A172 (cell line): ENCODE results near the gene FGD6. TPM values are rescaled to one million over a fixed set of nuclear protein-coding genes. Genes with fewer than 3 reads are reported as not detected.

ENCODE experiments used
- DNase-seq: peaks from one replicate; pipeline ENCODE4 v3.0.0-alpha.2; 2015; ENCODE audit warnings: low spot score
- total RNA-seq: library from RNA; depleted of rRNA; stranded (reverse); fragments of >200 nt; shearing (Covaris generic); gene quantifications from 2 replicates; pipeline ENCODE4 v1.2.3, GENCODE V29; 2014; rRNA removed

The FGD6 gene
- total RNA-seq, 1 experiment from 2014 or later: 12.4 TPM

DNA sequence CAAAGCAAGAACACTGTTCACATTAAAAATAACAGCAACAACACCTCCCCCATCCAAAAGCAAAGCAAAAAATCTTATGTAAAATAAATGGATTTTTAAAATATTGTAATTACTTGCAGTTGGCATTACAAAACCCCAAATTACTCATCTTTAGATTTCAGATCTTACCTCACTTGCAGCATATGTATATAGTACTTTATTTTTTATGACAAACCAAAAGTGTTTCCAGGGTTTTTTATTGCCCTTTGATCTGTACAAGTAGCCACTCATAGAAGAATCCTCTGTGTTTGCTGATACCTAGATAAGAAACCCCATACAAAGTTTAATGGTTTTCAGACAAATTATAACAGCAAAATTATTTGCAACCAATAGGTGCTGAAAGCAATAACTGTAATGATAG lies 131.7 kb downstream of the FGD6 start:
- DNase-seq: no peak

- no peak for DNase-seq
These were observed 133.3 kb downstream of the FGD6 start for GRCh38 chr12:95083938-95084337.

- no peak for DNase-seq
These were observed 133.8 kb downstream of the FGD6 start for GRCh38 chr12:95083471-95083870.

- no peak for DNase-seq
These were observed 139.9 kb downstream of the FGD6 start for GRCh38 chr12:95077341-95077740.

- DNase-seq: no peak
These were observed 142.5 kb downstream of the FGD6 start for GRCh38 chr12:95074766-95075165.

DNA sequence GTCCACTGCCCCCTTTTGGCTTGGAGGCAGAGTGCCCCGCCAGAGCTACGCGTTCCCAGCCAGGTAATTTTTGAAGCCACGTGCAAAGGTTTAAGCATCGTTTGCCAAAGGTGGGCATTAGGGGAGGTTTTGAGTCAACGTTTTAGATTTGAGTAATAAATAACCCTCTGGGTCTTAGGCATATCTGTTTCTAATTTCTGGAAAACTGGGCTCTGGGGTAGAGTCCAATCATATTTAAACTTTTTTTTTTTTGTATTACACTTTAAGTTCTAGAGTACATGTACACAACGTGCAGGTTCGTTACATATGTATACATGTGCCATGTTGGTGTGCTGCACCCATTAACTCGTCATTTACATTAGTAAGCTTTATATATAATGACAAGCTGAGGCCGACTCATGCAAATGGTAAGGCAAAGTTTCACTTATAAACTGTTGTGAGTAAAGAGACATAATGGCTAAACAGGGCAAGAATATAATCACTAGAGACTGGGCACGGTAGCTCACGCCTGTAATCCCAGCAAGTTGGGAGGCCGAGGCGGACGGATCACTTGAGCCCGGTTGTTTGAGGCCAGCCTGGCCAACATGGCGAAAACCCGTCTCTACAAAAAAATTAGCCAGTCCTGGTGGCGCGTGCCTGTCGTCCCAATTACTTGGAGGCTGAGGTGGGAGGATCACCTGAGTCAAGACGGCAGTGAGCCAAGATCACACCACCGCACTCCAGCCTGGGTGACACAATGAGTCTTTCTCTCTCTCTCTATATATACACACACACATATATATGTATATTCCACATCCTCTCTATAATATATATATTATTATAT lies 143.4 kb downstream of the FGD6 start:
- no peak for DNase-seq

DNA sequence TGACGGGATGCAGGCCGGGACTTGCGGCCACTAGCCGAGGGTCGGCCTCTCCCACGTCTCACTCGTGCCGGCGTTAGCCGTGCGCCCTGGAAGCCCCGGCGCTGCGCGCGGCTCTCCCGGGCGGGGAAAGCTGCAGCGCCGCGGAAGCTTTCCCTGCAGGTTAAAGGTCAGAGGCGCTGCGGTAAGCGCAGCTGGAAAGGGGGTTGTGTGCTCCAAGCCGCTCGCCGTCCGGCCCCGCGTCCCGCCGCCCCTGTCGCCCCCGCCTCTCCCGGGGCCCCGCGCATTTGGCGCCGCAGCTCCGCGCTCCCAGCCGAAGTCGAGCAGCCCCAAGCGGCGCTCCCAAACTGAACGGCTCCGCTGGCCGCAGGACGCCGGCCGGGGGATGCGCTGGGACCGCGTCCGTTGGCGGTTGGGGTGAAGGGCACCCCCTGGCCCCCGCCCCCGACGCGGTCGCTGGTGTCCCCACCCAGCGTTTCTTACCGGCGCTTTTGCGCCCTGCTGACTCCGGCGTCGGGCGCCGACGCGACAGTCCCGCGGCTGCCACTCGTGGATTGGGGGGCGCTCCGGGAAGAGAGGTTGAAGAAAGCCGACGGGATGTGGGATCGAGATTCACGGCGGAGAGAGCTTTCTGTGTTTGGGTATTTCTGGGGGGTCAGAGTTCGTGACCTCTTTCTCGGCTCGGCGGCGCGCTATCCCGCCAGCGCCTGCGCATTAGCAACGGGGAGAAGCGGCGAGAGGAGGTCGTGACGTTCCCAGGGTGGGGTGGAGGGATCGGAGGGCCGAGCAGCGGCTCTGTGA lies 144.2 kb downstream of the FGD6 start, which contains the start of gene NR2C1:
NR2C1 (minus strand) TSS at position 719 of the 798 bp plus-strand sequence. CDS start 6,234 bp downstream, outside the sequence.
- DNase-seq: peak; percentile 89

DNA sequence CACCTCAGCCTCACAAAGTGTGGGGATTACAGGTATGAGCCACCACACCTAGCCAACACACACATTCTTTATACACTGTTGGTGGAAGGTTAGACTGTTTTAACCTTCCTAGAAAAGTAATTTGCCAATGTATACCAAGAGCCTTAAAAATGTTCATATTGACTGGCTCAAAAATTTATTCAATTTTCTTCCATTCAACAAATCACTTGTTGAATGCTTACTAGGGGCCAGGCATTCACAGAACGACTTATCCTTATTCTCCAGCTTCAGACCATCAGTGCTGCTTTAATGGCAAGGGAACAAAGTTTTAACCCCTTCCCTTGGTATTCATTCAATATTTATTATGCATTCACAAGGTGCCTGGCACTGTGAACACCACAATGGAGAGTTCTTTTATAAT lies 146.9 kb downstream of the FGD6 start:
- DNase-seq: no peak

DNA sequence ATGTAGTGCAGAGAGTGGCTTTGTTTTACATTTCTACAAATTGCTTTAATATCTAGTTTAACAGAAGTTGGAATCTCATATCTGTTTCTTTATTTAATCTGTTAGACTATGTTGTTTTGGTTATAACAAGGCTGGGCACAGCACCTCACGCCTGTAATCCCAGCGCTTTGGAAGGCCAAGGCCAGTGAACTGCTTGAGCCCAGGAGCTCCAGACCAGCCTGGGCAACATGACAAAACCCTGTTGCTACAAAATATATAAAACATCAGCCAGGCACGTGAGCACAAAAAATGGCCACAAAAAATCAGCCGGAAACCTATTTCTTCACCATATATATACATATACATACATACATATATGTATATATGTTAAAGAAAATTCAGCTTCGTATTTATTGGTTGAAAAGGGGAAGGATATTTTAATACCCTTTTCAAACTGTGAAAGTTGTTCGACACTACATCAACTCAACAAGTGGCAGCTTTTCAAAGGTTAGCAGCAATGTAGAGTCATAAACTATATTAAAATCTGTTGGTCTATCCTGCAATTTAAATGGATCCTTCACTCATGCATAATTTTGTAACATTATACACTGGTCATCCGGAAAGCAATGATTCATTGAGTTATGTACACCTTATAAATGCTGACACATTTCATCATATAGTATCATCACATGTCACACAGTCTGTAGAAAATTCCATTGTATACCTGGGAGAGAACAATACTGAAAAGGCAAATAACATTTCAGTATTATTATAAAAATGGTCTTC lies 151.0 kb downstream of the FGD6 start:
- no peak for DNase-seq

DNA sequence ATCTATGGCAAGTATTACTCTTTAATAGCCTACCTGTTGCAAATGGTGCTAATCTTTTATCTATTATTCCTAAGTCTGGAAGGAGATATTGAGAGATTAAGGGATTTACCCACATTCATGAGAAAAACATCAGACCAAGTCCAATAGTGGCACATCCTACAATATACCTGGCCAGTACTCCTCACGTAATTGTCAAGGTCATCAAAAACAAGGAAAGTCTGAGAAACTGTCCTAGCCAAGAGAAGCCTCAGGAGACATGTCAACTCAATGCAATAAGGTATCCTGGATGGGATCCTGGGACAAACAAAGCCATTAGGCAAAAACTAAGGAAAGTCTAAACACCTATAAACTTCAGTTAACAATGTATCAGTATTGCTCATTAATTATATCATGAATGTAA lies 156.3 kb downstream of the FGD6 start:
- no peak for DNase-seq

- DNase-seq: no peak
These were observed 157.3 kb downstream of the FGD6 start for GRCh38 chr12:95059984-95060383.

- DNase-seq: no peak
These were observed 159.8 kb downstream of the FGD6 start for GRCh38 chr12:95057424-95057823.

- no peak for DNase-seq
These were observed 162.2 kb downstream of the FGD6 start for GRCh38 chr12:95055057-95055456.

GRCh38 chr12:95054206-95054605 lies 163.1 kb downstream of the FGD6 start:
- DNase-seq: no peak

- no peak for DNase-seq
These were observed 166.0 kb downstream of the FGD6 start for GRCh38 chr12:95051241-95051640.

DNA sequence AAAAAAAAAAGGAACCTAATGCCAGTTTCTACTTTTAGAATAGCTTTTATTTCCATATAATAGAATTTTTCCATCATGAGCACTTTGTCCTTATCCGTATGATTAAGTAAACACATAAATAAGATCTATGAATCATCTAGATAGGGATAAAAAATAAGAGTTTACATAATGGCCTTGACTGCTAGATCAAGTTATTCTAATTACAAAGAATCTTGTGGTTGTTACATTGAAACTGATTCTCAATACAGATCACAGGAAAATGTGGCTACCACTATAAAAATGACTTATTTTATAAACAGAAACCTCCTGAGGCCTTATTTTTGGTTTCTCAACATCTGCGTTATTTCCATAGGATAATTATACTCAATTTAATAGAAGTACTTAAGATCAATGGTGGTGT lies 179.4 kb downstream of the FGD6 start:
- DNase-seq: no peak

DNA sequence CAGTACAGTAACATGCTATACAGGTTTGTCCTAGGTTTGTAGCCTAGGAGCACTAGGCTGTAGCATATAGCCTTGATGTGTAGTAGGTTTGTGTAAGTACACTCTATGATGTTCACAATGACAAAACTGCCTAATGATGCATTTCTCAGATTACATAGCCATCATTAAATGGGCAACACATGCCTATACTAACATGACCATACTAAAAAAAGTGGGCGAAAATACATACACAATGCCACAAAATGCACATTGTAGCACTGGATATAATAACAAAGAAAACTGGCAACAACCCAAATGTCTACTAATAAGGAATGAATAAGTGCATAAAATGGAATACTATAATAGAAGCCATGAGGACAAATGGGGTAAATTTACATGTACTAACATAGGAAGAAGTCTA lies 182.5 kb downstream of the FGD6 start:
- no peak for DNase-seq

Other genes starting within 250 kb of the FGD6 start
- gene NDUFA12, start 213.8 kb downstream of the FGD6 start, total RNA-seq: 158 and 163 TPM in 2 replicates
- 15.6 and 22.2 TPM in 2 replicates for gene NR2C1, start 143.8 kb downstream of the FGD6 start, total RNA-seq
- 82.6 and 104 TPM in 2 replicates for gene VEZT, start 340 bp upstream of the FGD6 start, total RNA-seq